Measurements from ENCODE around the gene SLC28A3. TPM values are rescaled to one million over a fixed set of nuclear protein-coding genes. Genes with fewer than 3 reads are reported as not detected.
A peak's percentile ranks its signal among the peaks of the same experiment; 100 is the strongest.

The SLC28A3 gene
- total and polyA plus RNA-seq, 10 of the 15 experiments (the other 5 are each of a cell fraction or from before 2014, with no cell fraction given), result 0.03 to 0.39 (median 0.07) TPM; not detected in 2

- TF ChIP-seq, protein P1, sequence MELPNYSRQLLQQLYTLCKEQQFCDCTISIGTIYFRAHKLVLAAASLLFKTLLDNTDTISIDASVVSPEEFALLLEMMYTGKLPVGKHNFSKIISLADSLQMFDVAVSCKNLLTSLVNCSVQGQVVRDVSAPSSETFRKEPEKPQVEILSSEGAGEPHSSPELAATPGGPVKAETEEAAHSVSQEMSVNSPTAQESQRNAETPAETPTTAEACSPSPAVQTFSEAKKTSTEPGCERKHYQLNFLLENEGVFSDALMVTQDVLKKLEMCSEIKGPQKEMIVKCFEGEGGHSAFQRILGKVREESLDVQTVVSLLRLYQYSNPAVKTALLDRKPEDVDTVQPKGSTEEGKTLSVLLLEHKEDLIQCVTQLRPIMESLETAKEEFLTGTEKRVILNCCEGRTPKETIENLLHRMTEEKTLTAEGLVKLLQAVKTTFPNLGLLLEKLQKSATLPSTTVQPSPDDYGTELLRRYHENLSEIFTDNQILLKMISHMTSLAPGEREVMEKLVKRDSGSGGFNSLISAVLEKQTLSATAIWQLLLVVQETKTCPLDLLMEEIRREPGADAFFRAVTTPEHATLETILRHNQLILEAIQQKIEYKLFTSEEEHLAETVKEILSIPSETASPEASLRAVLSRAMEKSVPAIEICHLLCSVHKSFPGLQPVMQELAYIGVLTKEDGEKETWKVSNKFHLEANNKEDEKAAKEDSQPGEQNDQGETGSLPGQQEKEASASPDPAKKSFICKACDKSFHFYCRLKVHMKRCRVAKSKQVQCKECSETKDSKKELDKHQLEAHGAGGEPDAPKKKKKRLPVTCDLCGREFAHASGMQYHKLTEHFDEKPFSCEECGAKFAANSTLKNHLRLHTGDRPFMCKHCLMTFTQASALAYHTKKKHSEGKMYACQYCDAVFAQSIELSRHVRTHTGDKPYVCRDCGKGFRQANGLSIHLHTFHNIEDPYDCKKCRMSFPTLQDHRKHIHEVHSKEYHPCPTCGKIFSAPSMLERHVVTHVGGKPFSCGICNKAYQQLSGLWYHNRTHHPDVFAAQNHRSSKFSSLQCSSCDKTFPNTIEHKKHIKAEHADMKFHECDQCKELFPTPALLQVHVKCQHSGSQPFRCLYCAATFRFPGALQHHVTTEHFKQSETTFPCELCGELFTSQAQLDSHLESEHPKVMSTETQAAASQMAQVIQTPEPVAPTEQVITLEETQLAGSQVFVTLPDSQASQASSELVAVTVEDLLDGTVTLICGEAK (IDR thresholded peaks at IDR 0.05; ENCODE audit: borderline replicate concordance), result no peak
- TF ChIP-seq NR2C2 (IDR thresholded peaks at IDR 0.05; ENCODE audit: borderline replicate concordance, control insufficient read depth, insufficient read length, low read depth) (no peak), BCL3 (IDR thresholded peaks at IDR 0.05; ENCODE audit: borderline replicate concordance, insufficient read depth, low read depth, low read length, poor library complexity, severe bottlenecking) (no peak), IKZF1 (conservative IDR thresholded peaks at IDR 0.05) (0 out of 2 replicates have a peak, but pooled peaks have one; percentile 20), GATAD2B (conservative IDR thresholded peaks at IDR 0.05; ENCODE audit: low read depth) (no peak), TARDBP (IDR thresholded peaks at IDR 0.05; ENCODE audit: borderline replicate concordance) (no peak), MEF2A (IDR thresholded peaks at IDR 0.05; ENCODE audit: insufficient read depth, low read depth, low read length) (no peak), POLR2AphosphoS5 (IDR thresholded peaks at IDR 0.05; ENCODE audit: low read length) (no peak), WRNIP1 (IDR thresholded peaks at IDR 0.05; ENCODE audit: borderline replicate concordance, low read depth, low read length) (no peak), TCF12 (IDR thresholded peaks at IDR 0.05; ENCODE audit: low read depth, low read length) (no peak)
- TF ChIP-seq, protein P2, sequence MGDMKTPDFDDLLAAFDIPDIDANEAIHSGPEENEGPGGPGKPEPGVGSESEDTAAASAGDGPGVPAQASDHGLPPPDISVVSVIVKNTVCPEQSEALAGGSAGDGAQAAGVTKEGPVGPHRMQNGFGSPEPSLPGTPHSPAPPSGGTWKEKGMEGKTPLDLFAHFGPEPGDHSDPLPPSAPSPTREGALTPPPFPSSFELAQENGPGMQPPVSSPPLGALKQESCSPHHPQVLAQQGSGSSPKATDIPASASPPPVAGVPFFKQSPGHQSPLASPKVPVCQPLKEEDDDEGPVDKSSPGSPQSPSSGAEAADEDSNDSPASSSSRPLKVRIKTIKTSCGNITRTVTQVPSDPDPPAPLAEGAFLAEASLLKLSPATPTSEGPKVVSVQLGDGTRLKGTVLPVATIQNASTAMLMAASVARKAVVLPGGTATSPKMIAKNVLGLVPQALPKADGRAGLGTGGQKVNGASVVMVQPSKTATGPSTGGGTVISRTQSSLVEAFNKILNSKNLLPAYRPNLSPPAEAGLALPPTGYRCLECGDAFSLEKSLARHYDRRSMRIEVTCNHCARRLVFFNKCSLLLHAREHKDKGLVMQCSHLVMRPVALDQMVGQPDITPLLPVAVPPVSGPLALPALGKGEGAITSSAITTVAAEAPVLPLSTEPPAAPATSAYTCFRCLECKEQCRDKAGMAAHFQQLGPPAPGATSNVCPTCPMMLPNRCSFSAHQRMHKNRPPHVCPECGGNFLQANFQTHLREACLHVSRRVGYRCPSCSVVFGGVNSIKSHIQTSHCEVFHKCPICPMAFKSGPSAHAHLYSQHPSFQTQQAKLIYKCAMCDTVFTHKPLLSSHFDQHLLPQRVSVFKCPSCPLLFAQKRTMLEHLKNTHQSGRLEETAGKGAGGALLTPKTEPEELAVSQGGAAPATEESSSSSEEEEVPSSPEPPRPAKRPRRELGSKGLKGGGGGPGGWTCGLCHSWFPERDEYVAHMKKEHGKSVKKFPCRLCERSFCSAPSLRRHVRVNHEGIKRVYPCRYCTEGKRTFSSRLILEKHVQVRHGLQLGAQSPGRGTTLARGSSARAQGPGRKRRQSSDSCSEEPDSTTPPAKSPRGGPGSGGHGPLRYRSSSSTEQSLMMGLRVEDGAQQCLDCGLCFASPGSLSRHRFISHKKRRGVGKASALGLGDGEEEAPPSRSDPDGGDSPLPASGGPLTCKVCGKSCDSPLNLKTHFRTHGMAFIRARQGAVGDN (IDR thresholded peaks at IDR 0.05), result no peak
- TF ChIP-seq, protein P3, sequence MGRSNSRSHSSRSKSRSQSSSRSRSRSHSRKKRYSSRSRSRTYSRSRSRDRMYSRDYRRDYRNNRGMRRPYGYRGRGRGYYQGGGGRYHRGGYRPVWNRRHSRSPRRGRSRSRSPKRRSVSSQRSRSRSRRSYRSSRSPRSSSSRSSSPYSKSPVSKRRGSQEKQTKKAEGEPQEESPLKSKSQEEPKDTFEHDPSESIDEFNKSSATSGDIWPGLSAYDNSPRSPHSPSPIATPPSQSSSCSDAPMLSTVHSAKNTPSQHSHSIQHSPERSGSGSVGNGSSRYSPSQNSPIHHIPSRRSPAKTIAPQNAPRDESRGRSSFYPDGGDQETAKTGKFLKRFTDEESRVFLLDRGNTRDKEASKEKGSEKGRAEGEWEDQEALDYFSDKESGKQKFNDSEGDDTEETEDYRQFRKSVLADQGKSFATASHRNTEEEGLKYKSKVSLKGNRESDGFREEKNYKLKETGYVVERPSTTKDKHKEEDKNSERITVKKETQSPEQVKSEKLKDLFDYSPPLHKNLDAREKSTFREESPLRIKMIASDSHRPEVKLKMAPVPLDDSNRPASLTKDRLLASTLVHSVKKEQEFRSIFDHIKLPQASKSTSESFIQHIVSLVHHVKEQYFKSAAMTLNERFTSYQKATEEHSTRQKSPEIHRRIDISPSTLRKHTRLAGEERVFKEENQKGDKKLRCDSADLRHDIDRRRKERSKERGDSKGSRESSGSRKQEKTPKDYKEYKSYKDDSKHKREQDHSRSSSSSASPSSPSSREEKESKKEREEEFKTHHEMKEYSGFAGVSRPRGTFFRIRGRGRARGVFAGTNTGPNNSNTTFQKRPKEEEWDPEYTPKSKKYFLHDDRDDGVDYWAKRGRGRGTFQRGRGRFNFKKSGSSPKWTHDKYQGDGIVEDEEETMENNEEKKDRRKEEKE (IDR thresholded peaks at IDR 0.05), result no peak
- TF ChIP-seq, protein P4, sequence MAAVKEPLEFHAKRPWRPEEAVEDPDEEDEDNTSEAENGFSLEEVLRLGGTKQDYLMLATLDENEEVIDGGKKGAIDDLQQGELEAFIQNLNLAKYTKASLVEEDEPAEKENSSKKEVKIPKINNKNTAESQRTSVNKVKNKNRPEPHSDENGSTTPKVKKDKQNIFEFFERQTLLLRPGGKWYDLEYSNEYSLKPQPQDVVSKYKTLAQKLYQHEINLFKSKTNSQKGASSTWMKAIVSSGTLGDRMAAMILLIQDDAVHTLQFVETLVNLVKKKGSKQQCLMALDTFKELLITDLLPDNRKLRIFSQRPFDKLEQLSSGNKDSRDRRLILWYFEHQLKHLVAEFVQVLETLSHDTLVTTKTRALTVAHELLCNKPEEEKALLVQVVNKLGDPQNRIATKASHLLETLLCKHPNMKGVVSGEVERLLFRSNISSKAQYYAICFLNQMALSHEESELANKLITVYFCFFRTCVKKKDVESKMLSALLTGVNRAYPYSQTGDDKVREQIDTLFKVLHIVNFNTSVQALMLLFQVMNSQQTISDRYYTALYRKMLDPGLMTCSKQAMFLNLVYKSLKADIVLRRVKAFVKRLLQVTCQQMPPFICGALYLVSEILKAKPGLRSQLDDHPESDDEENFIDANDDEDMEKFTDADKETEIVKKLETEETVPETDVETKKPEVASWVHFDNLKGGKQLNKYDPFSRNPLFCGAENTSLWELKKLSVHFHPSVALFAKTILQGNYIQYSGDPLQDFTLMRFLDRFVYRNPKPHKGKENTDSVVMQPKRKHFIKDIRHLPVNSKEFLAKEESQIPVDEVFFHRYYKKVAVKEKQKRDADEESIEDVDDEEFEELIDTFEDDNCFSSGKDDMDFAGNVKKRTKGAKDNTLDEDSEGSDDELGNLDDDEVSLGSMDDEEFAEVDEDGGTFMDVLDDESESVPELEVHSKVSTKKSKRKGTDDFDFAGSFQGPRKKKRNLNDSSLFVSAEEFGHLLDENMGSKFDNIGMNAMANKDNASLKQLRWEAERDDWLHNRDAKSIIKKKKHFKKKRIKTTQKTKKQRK (IDR thresholded peaks at IDR 0.05; ENCODE audit: low read depth, low read length), result no peak
Measured at GRCh38 chr9:84285381-84285780, 55.2 kb downstream of the SLC28A3 start (continued).

Data from GM12878 (cell line).